RWPE2 (cell line): ENCODE measurements around the gene PDCD5.
"Not testable (repeated sequence)": the region's sequence is repeated elsewhere in the genome, so short reads cannot be mapped to it uniquely, and the experiment has no call there.

Source experiments
- ATAC-seq: fragments of 200-7000 bp; cut with Tn5 transposase; 3 replicates; pipeline ENCODE4 v1.9.1; 2021; ENCODE audit warnings: low read depth
- DNase-seq: peaks from one replicate; pipeline ENCODE4 v3.0.0-alpha.2; 2020; ENCODE audit warnings: low spot score
- H3K27ac ChIP-seq: fragments of 450-650 bp; 2 replicates; pipeline ENCODE4 v1.5.1; 2017; ENCODE audit warnings: mild to moderate bottlenecking; ENCODE audit not compliant: poor library complexity, severe bottlenecking
- H3K27me3 ChIP-seq: fragments of 250-450 bp; sonication (Bioruptor Pico); 2 replicates; pipeline ENCODE4 v1.5.1; 2021; ENCODE audit warnings: mild to moderate bottlenecking, moderate library complexity; ENCODE audit not compliant: insufficient read depth, poor library complexity, severe bottlenecking
- H3K36me3 ChIP-seq: fragments of 250-450 bp; sonication (Bioruptor Pico); 2 replicates; pipeline ENCODE4 v1.5.1; 2020; ENCODE audit warnings: low read depth, mild to moderate bottlenecking, moderate library complexity
- H3K4me1 ChIP-seq: fragments of 250-450 bp; sonication (Bioruptor Pico); 2 replicates; pipeline ENCODE4 v1.5.1; 2021; ENCODE audit warnings: mild to moderate bottlenecking, moderate library complexity; ENCODE audit not compliant: insufficient read depth, poor library complexity, severe bottlenecking
- H3K4me3 ChIP-seq: fragments of 250-450 bp; sonication (Bioruptor Pico); 2 replicates; pipeline ENCODE4 v1.5.1; 2021; ENCODE audit warnings: mild to moderate bottlenecking, moderate library complexity; ENCODE audit not compliant: severe bottlenecking
- H3K9me3 ChIP-seq: fragments of 250-450 bp; sonication (Bioruptor Pico); 2 replicates; pipeline ENCODE4 v1.5.1; 2021; ENCODE audit warnings: mild to moderate bottlenecking, moderate library complexity; ENCODE audit not compliant: severe bottlenecking
- CTCF ChIP-seq: fragments of 450-650 bp; IDR thresholded peaks from one replicate; pipeline ENCODE4 v1.5.1; 2017; ENCODE audit warnings: mild to moderate bottlenecking, moderate library complexity; ENCODE audit not compliant: poor library complexity, severe bottlenecking

PDCD5 gene

GRCh38 chr19:32580901-32581704, at the start of gene PDCD5:
Gene PDCD5, plus strand, starts transcription at chr19:32581190. Its CDS starts 72 bp downstream, at chr19:32581262.
- no peaks in the 10 kb centered on the region for H3K27me3 ChIP-seq
- peaks cover 41% of the 10 kb centered on the region for H3K36me3 ChIP-seq
- ATAC-seq (peak; percentile 91), DNase-seq (peak; percentile 93)
- peaks cover 2% of the 10 kb centered on the region for H3K4me1 ChIP-seq
- no peaks in the 10 kb centered on the region for H3K9me3 ChIP-seq
- H3K27ac ChIP-seq, result peak within 1 kb of the TSS; percentile 42
- no peak for TF ChIP-seq CTCF
- H3K4me3 ChIP-seq, result peak within 1 kb of the TSS; percentile 83

GRCh38 chr19:32532233-32532632, 48.8 kb upstream of the PDCD5 start:
- DNase-seq, result no peak
- no peak overlapping the region for H3K4me3 ChIP-seq
- TF ChIP-seq CTCF, result no peak

GRCh38 chr19:32537580-32537979, 43.4 kb upstream of the PDCD5 start:
- no peak for DNase-seq
- H3K9me3 ChIP-seq, result no peaks in the 10 kb centered on the region
- TF ChIP-seq CTCF, result no peak
- no peak for ATAC-seq
- H3K4me3 ChIP-seq, result no peak overlapping the region
- H3K27me3 ChIP-seq, result no peaks in the 10 kb centered on the region
- H3K27ac ChIP-seq, result no peak overlapping the region
- no peaks in the 10 kb centered on the region for H3K4me1 ChIP-seq
- no peaks in the 10 kb centered on the region for H3K36me3 ChIP-seq

More at GRCh38 chr19:32532233-32532632, 48.8 kb upstream of the PDCD5 start:
- H3K9me3 ChIP-seq, result no peaks in the 10 kb centered on the region
- no peak overlapping the region for H3K27ac ChIP-seq
- H3K4me1 ChIP-seq, result no peaks in the 10 kb centered on the region
- ATAC-seq, result no peak
- H3K36me3 ChIP-seq, result no peaks in the 10 kb centered on the region
- H3K27me3 ChIP-seq, result no peaks in the 10 kb centered on the region

- no peak for ATAC-seq
- TF ChIP-seq CTCF, result no peak
- no peaks in the 10 kb centered on the region for H3K27me3 ChIP-seq
Measured at GRCh38 chr19:32539240-32539916, 41.6 kb upstream of the PDCD5 start.

GRCh38 chr19:32540621-32541020, 40.4 kb upstream of the PDCD5 start:
- no peaks in the 10 kb centered on the region for H3K36me3 ChIP-seq
- H3K27me3 ChIP-seq, result no peaks in the 10 kb centered on the region
- H3K4me3 ChIP-seq, result no peak overlapping the region
- TF ChIP-seq CTCF, result no peak
- H3K4me1 ChIP-seq, result no peaks in the 10 kb centered on the region
- DNase-seq (no peak), ATAC-seq (no peak)
- no peaks in the 10 kb centered on the region for H3K9me3 ChIP-seq
- no peak overlapping the region for H3K27ac ChIP-seq

More at GRCh38 chr19:32539240-32539916, 41.6 kb upstream of the PDCD5 start:
- Histone ChIP-seq H3K9me3 (no peaks in the 10 kb centered on the region), H3K27ac (no peak overlapping the region), H3K36me3 (no peaks in the 10 kb centered on the region), H3K4me3 (no peak overlapping the region), H3K4me1 (no peaks in the 10 kb centered on the region)
- DNase-seq, result no peak

GRCh38 chr19:32541376-32541775, 39.6 kb upstream of the PDCD5 start:
- H3K9me3 ChIP-seq, ATAC-seq, H3K4me3 ChIP-seq, H3K27me3 ChIP-seq, H3K36me3 ChIP-seq, H3K4me1 ChIP-seq, DNase-seq, H3K27ac ChIP-seq: not testable (repeated sequence)
